Lung (tissue), 12 donors: ENCODE data around the gene SULF2. TPM values are rescaled to one million over a fixed set of nuclear protein-coding genes. Genes with fewer than 3 reads are reported as not detected.

ENCODE experiments used
- ATAC-seq: fragments of 200-7000 bp; cut with Tn5 transposase; one replicate; pipeline ENCODE4 v1.9.1; 2020; ENCODE audit warnings: moderate number of reproducible peaks; ENCODE audit not compliant: insufficient read depth, low FRiP score
- DNase-seq, 3 donors: peaks; one replicate each; pipeline ENCODE4 v3.0.0-alpha.2; 2013 to 2017
- H3K27ac ChIP-seq, 2 donors: one replicate each; pipeline ENCODE4 v1.5.1; 2013; ENCODE audit warnings: mild to moderate bottlenecking in 2 of 2, moderate library complexity in 2 of 2, control low read depth in 1 of 2, inconsistent platforms in 1 of 2, low read depth in 1 of 2, low read length in 1 of 2
- H3K27me3 ChIP-seq, 3 donors: one replicate each; pipeline ENCODE4 v1.5.1; 2013; ENCODE audit warnings: low read length in 2 of 3; ENCODE audit not compliant: control insufficient read depth in 3 of 3, insufficient read depth in 3 of 3
- H3K36me3 ChIP-seq, 4 donors: one replicate each; pipeline ENCODE4 v1.5.1; 2013; ENCODE audit warnings: low read length in 4 of 4, mild to moderate bottlenecking in 1 of 4, moderate library complexity in 1 of 4; ENCODE audit not compliant: control insufficient read depth in 4 of 4, insufficient read depth in 4 of 4
- H3K4me1 ChIP-seq, 5 donors: one replicate each; pipeline ENCODE4 v1.5.1; 2013; ENCODE audit warnings: low read length in 5 of 5, mild to moderate bottlenecking in 2 of 5, moderate library complexity in 1 of 5; ENCODE audit not compliant: control insufficient read depth in 5 of 5, insufficient read depth in 5 of 5
- H3K4me3 ChIP-seq: one replicate; pipeline ENCODE4 v1.5.1; 2013; ENCODE audit warnings: mild to moderate bottlenecking, control low read depth, moderate library complexity
- H3K9ac ChIP-seq, 2 donors: one replicate each; pipeline ENCODE4 v1.5.1; 2013; ENCODE audit warnings: low read length in 2 of 2, control low read depth in 1 of 2; ENCODE audit not compliant: insufficient read depth in 1 of 2
- H3K9me3 ChIP-seq, 4 donors: one replicate each; pipeline ENCODE4 v1.5.1; 2013; ENCODE audit warnings: low read length in 3 of 4, mild to moderate bottlenecking in 1 of 4, moderate library complexity in 1 of 4; ENCODE audit not compliant: control insufficient read depth in 4 of 4, insufficient read depth in 3 of 4
- WGBS, 2 donors: extraction: QIAGEN DNeasy Blood & Tissue Kit; methylation state at CpG; one replicate each; pipeline ENCODE4 v1.1.7; 2013; 5-methylcytosine and 5-hydroxymethylcytosine counted together
- polyA plus RNA-seq, 2 donors: library from polyadenylated mRNA; stranded (reverse); fragments of 200-250 nt; gene quantifications; one replicate each; pipeline ENCODE4 v1.2.1, GENCODE V29; 2013
- total RNA-seq, 2 donors: library from RNA; depleted of rRNA in 1 of 2; stranded (reverse); fragments of >200 nt in 1 of 2; gene quantifications; one replicate each; pipeline ENCODE4 v1.2.1, GENCODE V29; 2014 to 2021
- TF ChIP-seq, protein P1 (sequence below): IDR thresholded peaks from 2 replicates; pipeline ENCODE4 v1.5.1; 2012; ENCODE audit warnings: mild to moderate bottlenecking; ENCODE audit errors: control extremely low read depth, extremely low read depth
- donor health status: control.
- donor health status: control.
- donor health status: Bipolar disorder and iron deficiency.
- donor health status: healthy.
- donor health status: DM: yes; HTN: yes; CAD: no.

Gene SULF2
- total and polyA plus RNA-seq, 4 donors, result 17.7 to 42.4 (median 23.6) TPM

DNA sequence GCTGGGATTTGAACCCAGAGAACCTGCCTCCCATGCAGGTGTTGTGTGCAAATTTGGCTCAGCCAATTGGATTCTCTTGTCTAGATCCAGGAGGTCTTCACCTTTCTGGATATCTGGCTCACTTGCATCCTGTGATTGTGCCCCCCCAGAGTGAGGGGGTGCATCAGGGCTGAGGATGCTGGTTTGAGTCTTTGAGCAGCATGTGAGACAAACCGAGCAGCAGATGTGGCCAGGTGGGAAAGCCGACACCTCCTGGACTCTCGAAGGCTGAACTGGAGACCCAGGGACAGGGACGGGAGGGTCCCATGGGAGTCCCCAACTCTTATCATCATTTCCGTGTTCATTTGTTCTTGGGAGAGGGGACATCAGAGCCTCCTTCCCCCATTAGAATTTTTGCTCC is 30.6 kb upstream of the SULF2 start:
- H3K27ac ChIP-seq, result no peak overlapping the region
- no peak for DNase-seq

DNA sequence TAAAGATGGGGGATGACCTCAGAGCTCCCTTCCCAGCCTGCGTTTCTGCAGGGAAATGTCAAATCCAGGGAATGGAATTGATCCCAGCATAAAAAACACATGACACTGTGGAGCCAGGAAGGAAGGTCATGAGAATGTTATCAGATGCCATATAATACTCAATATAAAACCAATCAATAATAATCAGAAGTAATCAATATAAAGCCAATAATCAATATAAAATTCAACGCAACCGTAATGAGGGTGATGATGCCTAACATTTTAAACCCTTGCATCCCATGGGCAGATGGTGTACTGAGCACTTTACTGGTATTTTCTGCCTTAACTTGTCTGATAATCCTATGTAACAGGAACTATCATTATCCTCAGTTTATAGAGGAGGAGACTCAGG is 30.1 kb upstream of the SULF2 start:
- TF ChIP-seq, protein P1, sequence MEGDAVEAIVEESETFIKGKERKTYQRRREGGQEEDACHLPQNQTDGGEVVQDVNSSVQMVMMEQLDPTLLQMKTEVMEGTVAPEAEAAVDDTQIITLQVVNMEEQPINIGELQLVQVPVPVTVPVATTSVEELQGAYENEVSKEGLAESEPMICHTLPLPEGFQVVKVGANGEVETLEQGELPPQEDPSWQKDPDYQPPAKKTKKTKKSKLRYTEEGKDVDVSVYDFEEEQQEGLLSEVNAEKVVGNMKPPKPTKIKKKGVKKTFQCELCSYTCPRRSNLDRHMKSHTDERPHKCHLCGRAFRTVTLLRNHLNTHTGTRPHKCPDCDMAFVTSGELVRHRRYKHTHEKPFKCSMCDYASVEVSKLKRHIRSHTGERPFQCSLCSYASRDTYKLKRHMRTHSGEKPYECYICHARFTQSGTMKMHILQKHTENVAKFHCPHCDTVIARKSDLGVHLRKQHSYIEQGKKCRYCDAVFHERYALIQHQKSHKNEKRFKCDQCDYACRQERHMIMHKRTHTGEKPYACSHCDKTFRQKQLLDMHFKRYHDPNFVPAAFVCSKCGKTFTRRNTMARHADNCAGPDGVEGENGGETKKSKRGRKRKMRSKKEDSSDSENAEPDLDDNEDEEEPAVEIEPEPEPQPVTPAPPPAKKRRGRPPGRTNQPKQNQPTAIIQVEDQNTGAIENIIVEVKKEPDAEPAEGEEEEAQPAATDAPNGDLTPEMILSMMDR, result no peak

More for the DNA sequence above, 30.6 kb upstream of the SULF2 start:
- Histone ChIP-seq H3K27me3 (peaks cover 0 to 20% (median 8%) of the 10 kb centered on the region in 3 donors), H3K4me1 (peaks cover 0 to 4% (median 0%) of the 10 kb centered on the region in 5 donors), H3K9me3 (peaks cover 0 to 9% (median 3%) of the 10 kb centered on the region in 4 donors), H3K36me3 (no peaks in the 10 kb centered on the region), H3K9ac (no peak overlapping the region), H3K4me3 (no peak overlapping the region)
- TF ChIP-seq, protein P1, result no peak
- WGBS, 2 donors, result 72 to 85% methylated on average over 5 of the region's 5 CpGs
- ATAC-seq, result no peak

DNA sequence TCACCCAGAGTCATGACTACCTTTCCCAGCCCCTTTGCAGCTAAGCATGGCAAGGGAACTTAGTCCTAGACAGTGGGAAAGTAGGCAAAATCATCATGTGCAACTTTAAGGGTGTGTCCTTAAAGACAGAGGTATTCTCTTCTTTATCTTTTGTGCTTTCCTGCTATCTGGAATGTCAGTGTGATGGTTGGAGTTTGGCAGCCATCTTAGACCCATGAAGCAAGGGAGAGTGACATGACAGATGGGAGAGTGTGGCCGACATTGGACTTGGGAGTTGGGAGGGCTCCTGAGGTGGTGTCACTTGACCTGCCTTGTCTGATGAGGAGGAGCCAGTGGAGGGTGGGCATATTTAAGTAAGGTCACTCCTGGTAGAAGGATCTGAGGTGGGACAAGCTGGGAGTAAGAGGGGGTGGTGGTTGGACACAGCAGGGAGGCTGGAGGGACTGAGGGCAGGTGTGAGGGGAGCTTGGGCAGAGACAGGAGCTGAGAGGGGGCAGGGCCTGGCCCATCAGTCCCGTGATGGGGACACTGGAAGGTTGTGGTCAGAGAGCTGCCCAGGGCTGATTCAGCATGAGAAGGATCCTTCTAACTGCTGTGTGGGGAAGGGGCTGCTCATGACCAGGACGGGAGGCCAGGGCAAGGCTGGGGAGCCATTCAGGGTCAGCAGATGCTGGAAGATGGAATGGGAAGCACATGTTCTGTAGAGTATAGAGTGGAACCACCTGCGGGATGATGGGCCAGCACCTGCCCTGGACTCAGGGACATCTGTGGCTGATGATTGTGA is 29.5 kb upstream of the SULF2 start:
- peaks cover 0 to 9% (median 3%) of the 10 kb centered on the region in 4 donors for H3K9me3 ChIP-seq
- peaks cover 0 to 20% (median 8%) of the 10 kb centered on the region in 3 donors for H3K27me3 ChIP-seq
- H3K4me3 ChIP-seq, result no peak overlapping the region
- H3K9ac ChIP-seq, result no peak overlapping the region
- H3K4me1 ChIP-seq, result peaks cover 0 to 11% (median 0%) of the 10 kb centered on the region in 5 donors
- H3K36me3 ChIP-seq, result no peaks in the 10 kb centered on the region
- WGBS, 2 donors, result 81 to 84% methylated on average over 4 of the region's 4 CpGs
- TF ChIP-seq, protein P1, result no peak
- no peak for ATAC-seq
- DNase-seq, result no peak
- no peak overlapping the region for H3K27ac ChIP-seq

More for the DNA sequence above, 30.1 kb upstream of the SULF2 start:
- peaks cover 0 to 9% (median 3%) of the 10 kb centered on the region in 4 donors for H3K9me3 ChIP-seq
- ATAC-seq (no peak), DNase-seq (no peak)
- no peaks in the 10 kb centered on the region for H3K36me3 ChIP-seq
- H3K27ac ChIP-seq, result no peak overlapping the region
- H3K4me1 ChIP-seq, result peaks cover 0 to 8% (median 0%) of the 10 kb centered on the region in 5 donors
- WGBS, 2 donors, result 83 to 92% methylated on average over 3 of the region's 3 CpGs
- no peak overlapping the region for H3K4me3 ChIP-seq
- no peak overlapping the region for H3K9ac ChIP-seq
- peaks cover 0 to 20% (median 8%) of the 10 kb centered on the region in 3 donors for H3K27me3 ChIP-seq
